PC-9 (cell line): Measurements from ENCODE around the gene GAPDHS. TPM values are rescaled to one million over a fixed set of nuclear protein-coding genes. Genes with fewer than 3 reads are reported as not detected.
A peak's percentile ranks its signal among the peaks of the same experiment; 100 is the strongest.

Source experiments
- BruUV-seq: library from RNA; stranded (reverse); fragments of 400-500 nt; replicated peaks from 2 replicates; lab custom pipeline; 2021; lab: Mats Ljungman, UMichigan
- CTCF ChIA-PET: fragments of 300-600 bp; sonication (Branson Sonifier 250); formaldehyde crosslinking; loops from one replicate; lab custom pipeline; 2022; ENCODE audit warnings: antibody characterized with exemption; lab: Charles Lee
- POLR2A ChIA-PET: fragments of 300-600 bp; sonication (Branson Sonifier 250); formaldehyde crosslinking; loops from one replicate; lab custom pipeline; 2022; ENCODE audit warnings: antibody characterized with exemption; ENCODE audit not compliant: unreplicated experiment; lab: Charles Lee
- DNase-seq, 2 experiments: peaks; one replicate each; pipeline versions ENCODE4 v3.0.0 to v3.0.0-alpha.2; 2015 to 2022; ENCODE audit warnings: mixed read lengths in 1 of 2
- H2AFZ ChIP-seq: fragments of 200-600 bp; sonication (generic); 2 replicates; pipeline ENCODE4 v1.8.1; 2017; ENCODE audit warnings: antibody characterized with exemption
- H3F3A ChIP-seq: fragments of 200-600 bp; sonication (generic); 2 replicates; pipeline ENCODE4 v1.8.1; 2017; ENCODE audit warnings: antibody characterized with exemption, mild to moderate bottlenecking, low read depth; ENCODE audit not compliant: insufficient read depth
- H3K27ac ChIP-seq: fragments of 200-600 bp; sonication (generic); 2 replicates; pipeline ENCODE4 v1.6.1; 2016; ENCODE audit warnings: mixed run types
- H3K27me3 ChIP-seq: fragments of 200-600 bp; sonication (generic); 2 replicates; pipeline ENCODE4 v1.6.1; 2016; ENCODE audit warnings: low read depth, mixed run types; ENCODE audit not compliant: insufficient read depth
- H3K36me3 ChIP-seq: fragments of 200-600 bp; sonication (generic); 2 replicates; pipeline ENCODE4 v1.6.1; 2016; ENCODE audit warnings: low read depth, mixed run types
- H3K4me1 ChIP-seq: fragments of 200-600 bp; sonication (generic); replicated peaks from 2 replicates; pipeline ENCODE4 v1.6.1; 2016; ENCODE audit warnings: mixed run types; ENCODE audit not compliant: insufficient read depth
- H3K4me2 ChIP-seq: fragments of 200-600 bp; sonication (generic); 2 replicates; pipeline ENCODE4 v1.6.1; 2017; ENCODE audit warnings: mixed run types
- H3K4me3 ChIP-seq: fragments of 200-600 bp; sonication (generic); 2 replicates; pipeline ENCODE4 v1.6.1; 2016; ENCODE audit warnings: mixed run types
- H3K79me2 ChIP-seq: fragments of 200-600 bp; sonication (generic); 2 replicates; pipeline ENCODE4 v1.6.1; 2017; ENCODE audit warnings: low read depth, mixed run types
- H3K9me2 ChIP-seq: fragments of 200-600 bp; sonication (generic); 2 replicates; pipeline ENCODE4 v1.8.1; 2017; ENCODE audit warnings: mild to moderate bottlenecking; ENCODE audit not compliant: insufficient read depth
- H3K9me3 ChIP-seq: fragments of 200-600 bp; sonication (generic); 2 replicates; pipeline ENCODE4 v1.8.1; 2016; ENCODE audit warnings: low read depth; ENCODE audit not compliant: insufficient read depth
- H4K20me1 ChIP-seq: fragments of 200-600 bp; sonication (generic); 2 replicates; pipeline ENCODE4 v1.8.1; 2017; ENCODE audit not compliant: insufficient read depth
- EZH2 ChIP-seq: fragments of 200-600 bp; sonication (generic); IDR thresholded peaks from 2 replicates; pipeline ENCODE4 v1.8.0; 2017; ENCODE audit warnings: antibody characterized with exemption, low read depth
- intact Hi-C: fragments of 100-400 bp; cut with micrococcal nuclease; formaldehyde crosslinking; loops from one replicate; pipeline ENCODE4 v1.10.0; 2022; ENCODE audit not compliant: unreplicated experiment
- total RNA-seq: library from RNA; stranded (reverse); gene quantifications from 2 replicates; pipeline ENCODE4 v1.2.3, GENCODE V29; 2021
- TF ChIP-seq, protein P1 (sequence below): fragments of 200-600 bp; sonication (generic); conservative IDR thresholded peaks from 2 replicates; pipeline ENCODE4 v1.6.1; 2017; ENCODE audit warnings: mixed run types, antibody characterized with exemption, mild to moderate bottlenecking, moderate library complexity

Gene GAPDHS
- total RNA-seq, 1 experiment from 2014 or later, result not detected

DNA sequence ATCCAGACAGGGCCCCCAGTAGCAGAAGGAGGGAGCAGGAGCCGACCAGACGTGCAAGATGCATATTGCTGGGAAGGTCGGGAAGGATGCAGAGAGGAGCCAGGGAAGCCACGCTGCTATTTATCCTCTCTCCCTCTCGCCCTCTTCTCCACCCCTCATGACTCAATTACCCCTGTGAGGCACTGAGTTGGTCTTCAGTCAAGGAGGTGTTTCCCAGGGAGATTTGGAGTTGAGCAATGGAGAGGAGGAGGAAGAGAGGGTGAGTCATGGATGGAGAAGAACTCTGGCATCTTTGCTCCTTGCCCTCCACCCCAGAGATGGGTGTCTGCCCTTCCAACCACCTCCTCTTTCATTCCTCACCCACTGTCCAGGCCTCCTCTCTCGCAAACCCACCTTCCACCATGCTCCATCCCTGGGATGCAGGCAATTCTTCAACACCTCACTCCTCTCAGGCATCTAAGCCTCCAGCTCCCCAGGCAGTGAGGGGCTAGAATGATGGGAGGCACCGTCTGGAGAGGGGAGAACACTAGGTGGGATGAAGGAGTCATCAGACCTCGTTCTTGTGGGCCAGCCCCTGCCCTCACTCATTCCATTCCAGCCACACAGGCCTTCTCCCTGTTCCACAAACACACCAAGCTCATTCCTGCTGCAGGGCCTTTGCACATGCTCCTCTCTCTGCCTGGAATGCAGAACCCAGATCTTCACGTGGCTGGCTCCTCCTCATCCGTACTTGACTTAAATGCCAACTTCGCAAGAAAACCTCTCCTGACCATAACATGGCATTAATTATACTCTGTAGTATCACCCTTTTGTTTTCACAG is 4.8 kb upstream of the GAPDHS start, which contains the start of gene SBSN:
SBSN (minus strand) TSS at position 94 of the 821 bp plus-strand sequence; CDS start at position 64, 30 bp downstream.
- intact Hi-C loops, result no loop called here
- H3F3A ChIP-seq, result peaks cover 3% of the 10 kb centered on the region; the same call in 1 of the 2 replicates
- peaks cover 9% of the 10 kb centered on the region; the same call in 1 of the 2 replicates for H3K27me3 ChIP-seq
- H3K9me2 ChIP-seq, result no peaks in the 10 kb centered on the region
- no TSS peak for BruUV-seq
- no peak for DNase-seq
- H4K20me1 ChIP-seq, result no peaks in the 10 kb centered on the region
- no peaks in the 10 kb centered on the region for H3K36me3 ChIP-seq
- H3K4me2 ChIP-seq, result no peak within 1 kb of the TSS
- 0 out of 2 replicates have a peak, but pooled peaks cover 13% of the 10 kb centered on the region for H3K4me1 ChIP-seq
- H3K79me2 ChIP-seq, result no peaks in the 10 kb centered on the region
- no peaks in the 10 kb centered on the region for H3K9me3 ChIP-seq
- CTCF ChIA-PET, result no interaction called here
- POLR2A ChIA-PET, result no interaction called here
- no peak within 1 kb of the TSS for H2AFZ ChIP-seq
- TF ChIP-seq, protein P1, sequence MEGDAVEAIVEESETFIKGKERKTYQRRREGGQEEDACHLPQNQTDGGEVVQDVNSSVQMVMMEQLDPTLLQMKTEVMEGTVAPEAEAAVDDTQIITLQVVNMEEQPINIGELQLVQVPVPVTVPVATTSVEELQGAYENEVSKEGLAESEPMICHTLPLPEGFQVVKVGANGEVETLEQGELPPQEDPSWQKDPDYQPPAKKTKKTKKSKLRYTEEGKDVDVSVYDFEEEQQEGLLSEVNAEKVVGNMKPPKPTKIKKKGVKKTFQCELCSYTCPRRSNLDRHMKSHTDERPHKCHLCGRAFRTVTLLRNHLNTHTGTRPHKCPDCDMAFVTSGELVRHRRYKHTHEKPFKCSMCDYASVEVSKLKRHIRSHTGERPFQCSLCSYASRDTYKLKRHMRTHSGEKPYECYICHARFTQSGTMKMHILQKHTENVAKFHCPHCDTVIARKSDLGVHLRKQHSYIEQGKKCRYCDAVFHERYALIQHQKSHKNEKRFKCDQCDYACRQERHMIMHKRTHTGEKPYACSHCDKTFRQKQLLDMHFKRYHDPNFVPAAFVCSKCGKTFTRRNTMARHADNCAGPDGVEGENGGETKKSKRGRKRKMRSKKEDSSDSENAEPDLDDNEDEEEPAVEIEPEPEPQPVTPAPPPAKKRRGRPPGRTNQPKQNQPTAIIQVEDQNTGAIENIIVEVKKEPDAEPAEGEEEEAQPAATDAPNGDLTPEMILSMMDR, result no peak
- no peak for TF ChIP-seq EZH2
- H3K27ac ChIP-seq, result no peak within 1 kb of the TSS
- H3K4me3 ChIP-seq, result no peak within 1 kb of the TSS

DNA sequence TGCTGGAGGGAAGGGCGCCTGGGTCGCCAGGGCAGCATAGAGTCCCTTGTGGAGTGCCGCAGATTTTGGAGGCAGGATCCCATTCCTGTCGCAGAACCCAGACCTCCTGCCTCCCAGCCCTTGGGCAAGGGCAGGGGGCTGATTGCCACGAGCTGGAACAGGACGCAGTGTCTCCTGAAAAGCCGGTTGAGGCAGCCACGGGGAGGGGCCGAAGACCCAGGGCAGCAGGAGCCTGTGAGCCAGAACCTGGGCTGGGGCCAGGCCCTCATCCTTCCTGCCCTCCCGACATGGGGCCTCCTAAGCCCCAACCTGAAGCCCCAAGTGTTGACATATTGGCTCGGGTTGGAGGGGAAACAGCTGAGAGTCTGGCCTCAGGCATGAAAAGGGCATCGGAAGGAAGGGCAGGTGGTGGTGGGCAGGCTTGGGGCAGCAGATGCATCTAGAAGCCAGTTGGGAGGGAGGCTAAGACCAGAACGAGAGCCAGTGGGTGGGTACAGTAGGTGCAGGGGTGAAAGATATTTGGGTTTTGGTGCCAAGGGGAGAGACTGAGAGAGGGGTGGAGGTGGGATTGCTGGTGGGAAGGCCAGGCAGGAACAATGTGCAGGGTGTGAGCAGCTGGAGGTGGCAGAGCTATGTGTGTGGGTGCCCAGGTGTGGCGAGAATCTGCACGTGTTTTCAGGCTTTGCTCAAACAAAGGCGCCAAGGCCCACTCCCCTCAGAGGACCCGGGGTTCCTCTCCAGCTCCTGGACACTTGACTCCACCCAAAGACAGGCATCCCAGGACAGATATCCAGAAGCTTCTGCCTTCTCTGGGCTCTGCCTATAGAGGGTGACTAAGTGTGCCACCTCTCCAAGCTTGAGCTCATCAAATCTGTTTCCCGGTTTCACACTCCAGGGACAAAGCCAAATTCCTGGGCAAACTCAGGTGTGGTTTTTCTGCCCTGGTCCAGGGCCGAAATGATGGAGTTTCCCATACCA is 3.7 kb upstream of the GAPDHS start:
- H3K4me2 ChIP-seq, result no peak overlapping the region
- H2AFZ ChIP-seq, result no peak overlapping the region
- DNase-seq, result no peak
- H3F3A ChIP-seq, result peaks cover 3% of the 10 kb centered on the region; the same call in 1 of the 2 replicates
- POLR2A ChIA-PET, result no interaction called here
- CTCF ChIA-PET, result no interaction called here
- H4K20me1 ChIP-seq, result no peaks in the 10 kb centered on the region
- no peaks in the 10 kb centered on the region for H3K9me3 ChIP-seq
- TF ChIP-seq EZH2, result no peak
- TF ChIP-seq, protein P1, result no peak
- no peak overlapping the region for H3K4me3 ChIP-seq
- no peaks in the 10 kb centered on the region for H3K36me3 ChIP-seq
- 0 out of 2 replicates have a peak, but pooled peaks cover 13% of the 10 kb centered on the region for H3K4me1 ChIP-seq
- no peaks in the 10 kb centered on the region for H3K79me2 ChIP-seq
- H3K27ac ChIP-seq, result no peak overlapping the region
- intact Hi-C loops, result no loop called here
- no peaks in the 10 kb centered on the region for H3K9me2 ChIP-seq
- BruUV-seq, result no TSS peak
- H3K27me3 ChIP-seq, result peaks cover 5% of the 10 kb centered on the region; the same call in 1 of the 2 replicates

DNA sequence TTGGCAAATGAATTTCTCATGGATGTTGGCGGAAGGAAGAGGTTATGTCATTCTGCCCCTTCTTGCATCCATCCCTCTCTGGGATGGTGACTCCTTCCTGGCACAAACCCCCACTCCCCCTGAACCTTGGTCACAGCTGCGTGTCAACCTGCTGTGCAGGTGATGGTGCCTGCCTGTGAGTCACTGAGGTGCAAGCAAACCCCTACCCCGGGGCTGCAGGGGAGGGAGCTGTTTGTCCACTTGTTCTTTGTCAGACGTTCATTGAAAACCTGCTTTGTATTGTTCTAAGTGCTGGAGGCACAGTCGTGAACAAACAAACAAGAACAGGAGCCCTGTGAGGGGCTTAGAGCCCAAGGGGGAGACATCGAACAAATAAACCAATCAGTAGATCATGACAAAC is 2.0 kb upstream of the GAPDHS start:
- TF ChIP-seq, protein P1, result no peak
- no peak for TF ChIP-seq EZH2
- BruUV-seq, result no TSS peak
- H3K4me1 ChIP-seq, result 0 out of 2 replicates have a peak, but pooled peaks cover 13% of the 10 kb centered on the region
- H3K27me3 ChIP-seq, result no peaks in the 10 kb centered on the region
- H3K79me2 ChIP-seq, result no peaks in the 10 kb centered on the region
- no peaks in the 10 kb centered on the region for H4K20me1 ChIP-seq
- peak; percentile 18 to 43 for DNase-seq
- ChIA-PET CTCF (no interaction called here), POLR2A (interaction anchor here (0.7 kb wide), 1 partner anchor 237 kb away, joined by 3 read pairs; no protein-coding TSS in a partner anchor)
- intact Hi-C loops, result no loop called here
- no peak overlapping the region for H2AFZ ChIP-seq
- no peaks in the 10 kb centered on the region for H3K9me3 ChIP-seq
- no peak overlapping the region for H3K27ac ChIP-seq
- peaks cover 3% of the 10 kb centered on the region; the same call in 1 of the 2 replicates for H3F3A ChIP-seq
- H3K4me2 ChIP-seq, result no peak overlapping the region
- H3K36me3 ChIP-seq, result no peaks in the 10 kb centered on the region
- H3K9me2 ChIP-seq, result no peaks in the 10 kb centered on the region
- no peak overlapping the region for H3K4me3 ChIP-seq
